PC-9 (cell line): ENCODE data around the gene EML6. TPM values are rescaled to one million over a fixed set of nuclear protein-coding genes. Genes with fewer than 3 reads are reported as not detected.

Source experiments
- BruUV-seq: library from RNA; stranded (reverse); fragments of 400-500 nt; replicated peaks from 2 replicates; lab custom pipeline; 2021; lab: Mats Ljungman, UMichigan
- CTCF ChIA-PET: fragments of 300-600 bp; sonication (Branson Sonifier 250); formaldehyde crosslinking; loops from one replicate; lab custom pipeline; 2022; ENCODE audit warnings: antibody characterized with exemption; lab: Charles Lee
- POLR2A ChIA-PET: fragments of 300-600 bp; sonication (Branson Sonifier 250); formaldehyde crosslinking; loops from one replicate; lab custom pipeline; 2022; ENCODE audit warnings: antibody characterized with exemption; ENCODE audit not compliant: unreplicated experiment; lab: Charles Lee
- DNase-seq, 2 experiments: peaks; one replicate each; pipeline versions ENCODE4 v3.0.0 to v3.0.0-alpha.2; 2015 to 2022; ENCODE audit warnings: mixed read lengths in 1 of 2
- H2AFZ ChIP-seq: fragments of 200-600 bp; sonication (generic); 2 replicates; pipeline ENCODE4 v1.8.1; 2017; ENCODE audit warnings: antibody characterized with exemption
- H3F3A ChIP-seq: fragments of 200-600 bp; sonication (generic); 2 replicates; pipeline ENCODE4 v1.8.1; 2017; ENCODE audit warnings: antibody characterized with exemption, mild to moderate bottlenecking, low read depth; ENCODE audit not compliant: insufficient read depth
- H3K27ac ChIP-seq: fragments of 200-600 bp; sonication (generic); 2 replicates; pipeline ENCODE4 v1.6.1; 2016; ENCODE audit warnings: mixed run types
- H3K27me3 ChIP-seq: fragments of 200-600 bp; sonication (generic); 2 replicates; pipeline ENCODE4 v1.6.1; 2016; ENCODE audit warnings: low read depth, mixed run types; ENCODE audit not compliant: insufficient read depth
- H3K36me3 ChIP-seq: fragments of 200-600 bp; sonication (generic); 2 replicates; pipeline ENCODE4 v1.6.1; 2016; ENCODE audit warnings: low read depth, mixed run types
- H3K4me1 ChIP-seq: fragments of 200-600 bp; sonication (generic); replicated peaks from 2 replicates; pipeline ENCODE4 v1.6.1; 2016; ENCODE audit warnings: mixed run types; ENCODE audit not compliant: insufficient read depth
- H3K4me2 ChIP-seq: fragments of 200-600 bp; sonication (generic); 2 replicates; pipeline ENCODE4 v1.6.1; 2017; ENCODE audit warnings: mixed run types
- H3K4me3 ChIP-seq: fragments of 200-600 bp; sonication (generic); 2 replicates; pipeline ENCODE4 v1.6.1; 2016; ENCODE audit warnings: mixed run types
- H3K79me2 ChIP-seq: fragments of 200-600 bp; sonication (generic); 2 replicates; pipeline ENCODE4 v1.6.1; 2017; ENCODE audit warnings: low read depth, mixed run types
- H3K9me2 ChIP-seq: fragments of 200-600 bp; sonication (generic); 2 replicates; pipeline ENCODE4 v1.8.1; 2017; ENCODE audit warnings: mild to moderate bottlenecking; ENCODE audit not compliant: insufficient read depth
- H3K9me3 ChIP-seq: fragments of 200-600 bp; sonication (generic); 2 replicates; pipeline ENCODE4 v1.8.1; 2016; ENCODE audit warnings: low read depth; ENCODE audit not compliant: insufficient read depth
- H4K20me1 ChIP-seq: fragments of 200-600 bp; sonication (generic); 2 replicates; pipeline ENCODE4 v1.8.1; 2017; ENCODE audit not compliant: insufficient read depth
- EZH2 ChIP-seq: fragments of 200-600 bp; sonication (generic); IDR thresholded peaks from 2 replicates; pipeline ENCODE4 v1.8.0; 2017; ENCODE audit warnings: antibody characterized with exemption, low read depth
- intact Hi-C: fragments of 100-400 bp; cut with micrococcal nuclease; formaldehyde crosslinking; loops from one replicate; pipeline ENCODE4 v1.10.0; 2022; ENCODE audit not compliant: unreplicated experiment
- total RNA-seq: library from RNA; stranded (reverse); gene quantifications from 2 replicates; pipeline ENCODE4 v1.2.3, GENCODE V29; 2021
- TF ChIP-seq, protein P1 (sequence below): fragments of 200-600 bp; sonication (generic); conservative IDR thresholded peaks from 2 replicates; pipeline ENCODE4 v1.6.1; 2017; ENCODE audit warnings: mixed run types, antibody characterized with exemption, mild to moderate bottlenecking, moderate library complexity

EML6 gene
- total RNA-seq, 1 experiment from 2014 or later: 3.7 TPM

DNA sequence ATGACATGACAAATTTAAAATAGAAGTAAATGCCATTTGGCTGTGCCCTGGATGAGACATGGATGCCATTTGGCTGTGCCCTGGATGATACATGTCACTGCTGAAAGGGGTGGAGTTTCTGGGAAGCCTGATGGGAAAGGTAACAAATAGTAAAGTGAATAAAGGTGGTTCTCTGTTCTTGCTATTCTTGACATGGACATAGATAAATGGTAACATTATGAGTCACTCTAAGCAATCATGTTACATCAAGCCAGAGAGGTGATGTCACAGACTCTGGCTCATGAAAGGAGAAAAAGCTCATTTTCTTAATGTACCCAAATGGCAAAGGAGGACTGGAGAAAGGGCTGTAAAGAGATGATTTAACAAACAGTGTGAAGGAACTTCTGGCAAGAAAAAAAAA lies 86.4 kb downstream of the EML6 start:
- TF ChIP-seq, protein P1, sequence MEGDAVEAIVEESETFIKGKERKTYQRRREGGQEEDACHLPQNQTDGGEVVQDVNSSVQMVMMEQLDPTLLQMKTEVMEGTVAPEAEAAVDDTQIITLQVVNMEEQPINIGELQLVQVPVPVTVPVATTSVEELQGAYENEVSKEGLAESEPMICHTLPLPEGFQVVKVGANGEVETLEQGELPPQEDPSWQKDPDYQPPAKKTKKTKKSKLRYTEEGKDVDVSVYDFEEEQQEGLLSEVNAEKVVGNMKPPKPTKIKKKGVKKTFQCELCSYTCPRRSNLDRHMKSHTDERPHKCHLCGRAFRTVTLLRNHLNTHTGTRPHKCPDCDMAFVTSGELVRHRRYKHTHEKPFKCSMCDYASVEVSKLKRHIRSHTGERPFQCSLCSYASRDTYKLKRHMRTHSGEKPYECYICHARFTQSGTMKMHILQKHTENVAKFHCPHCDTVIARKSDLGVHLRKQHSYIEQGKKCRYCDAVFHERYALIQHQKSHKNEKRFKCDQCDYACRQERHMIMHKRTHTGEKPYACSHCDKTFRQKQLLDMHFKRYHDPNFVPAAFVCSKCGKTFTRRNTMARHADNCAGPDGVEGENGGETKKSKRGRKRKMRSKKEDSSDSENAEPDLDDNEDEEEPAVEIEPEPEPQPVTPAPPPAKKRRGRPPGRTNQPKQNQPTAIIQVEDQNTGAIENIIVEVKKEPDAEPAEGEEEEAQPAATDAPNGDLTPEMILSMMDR: no peak
- no peak for TF ChIP-seq EZH2
- Histone ChIP-seq H4K20me1 (no peaks in the 10 kb centered on the region), H3K4me3 (no peak overlapping the region), H2AFZ (no peak overlapping the region), H3K9me2 (no peaks in the 10 kb centered on the region; the same call in 1 of the 2 replicates), H3K4me2 (no peak overlapping the region), H3K36me3 (no peaks in the 10 kb centered on the region), H3F3A (no peaks in the 10 kb centered on the region; the same call in 1 of the 2 replicates), H3K9me3 (peaks cover 5% of the 10 kb centered on the region; the same call in 1 of the 2 replicates), H3K79me2 (no peaks in the 10 kb centered on the region), H3K27ac (no peak overlapping the region), H3K27me3 (no peaks in the 10 kb centered on the region), H3K4me1 (0 out of 2 replicates have a peak, but pooled peaks cover 4% of the 10 kb centered on the region)
- CTCF ChIA-PET: no interaction called here
- peak in 1 of 2 experiments; percentile 46 for DNase-seq
- POLR2A ChIA-PET: no interaction called here
- intact Hi-C loops: no loop called here
- BruUV-seq: no TSS peak

- POLR2A ChIA-PET: no interaction called here
- Histone ChIP-seq H3F3A (no peaks in the 10 kb centered on the region; the same call in 1 of the 2 replicates), H3K9me3 (peaks cover 1% of the 10 kb centered on the region; the same call in 1 of the 2 replicates), H4K20me1 (no peaks in the 10 kb centered on the region), H3K4me3 (no peak overlapping the region), H3K79me2 (no peaks in the 10 kb centered on the region), H3K27me3 (no peaks in the 10 kb centered on the region), H3K9me2 (no peaks in the 10 kb centered on the region; the same call in 1 of the 2 replicates), H3K4me2 (no peak overlapping the region), H3K27ac (no peak overlapping the region), H2AFZ (no peak overlapping the region), H3K4me1 (0 out of 2 replicates have a peak, but pooled peaks cover 4% of the 10 kb centered on the region), H3K36me3 (no peaks in the 10 kb centered on the region)
- no peak for TF ChIP-seq EZH2
- TF ChIP-seq, protein P1: no peak
- intact Hi-C loops: no loop called here
- BruUV-seq: no TSS peak
- CTCF ChIA-PET: no interaction called here
- no peak for DNase-seq
Measured at GRCh38 chr2:54810246-54810645, 86.8 kb downstream of the EML6 start.

GRCh38 chr2:54813584-54813983 lies 90.1 kb downstream of the EML6 start:
- ChIA-PET CTCF (no interaction called here), POLR2A (no interaction called here)
- DNase-seq: no peak
- no peaks in the 10 kb centered on the region for H4K20me1 ChIP-seq
- no peaks in the 10 kb centered on the region for H3K9me3 ChIP-seq
- no peak overlapping the region for H3K27ac ChIP-seq
- no peak overlapping the region for H3K4me3 ChIP-seq
- H3K27me3 ChIP-seq: no peaks in the 10 kb centered on the region
- intact Hi-C loops: no loop called here
- H3K4me1 ChIP-seq: 0 out of 2 replicates have a peak, but pooled peaks cover 4% of the 10 kb centered on the region
- H3K4me2 ChIP-seq: no peak overlapping the region
- no peaks in the 10 kb centered on the region for H3K36me3 ChIP-seq
- no TSS peak for BruUV-seq
- no peaks in the 10 kb centered on the region; the same call in 1 of the 2 replicates for H3K9me2 ChIP-seq
- TF ChIP-seq, protein P1: no peak
- TF ChIP-seq EZH2: no peak
- H2AFZ ChIP-seq: no peak overlapping the region
- no peaks in the 10 kb centered on the region for H3F3A ChIP-seq
- H3K79me2 ChIP-seq: no peaks in the 10 kb centered on the region
